Measurements from ENCODE around the gene FYB1.

- TF ChIP-seq CTCF (IDR thresholded peaks at IDR 0.05) (peak; percentile 85), MAX (CRISPR knock-in tag; IDR thresholded peaks at IDR 0.05) (no peak)
- TF ChIP-seq, protein P1, sequence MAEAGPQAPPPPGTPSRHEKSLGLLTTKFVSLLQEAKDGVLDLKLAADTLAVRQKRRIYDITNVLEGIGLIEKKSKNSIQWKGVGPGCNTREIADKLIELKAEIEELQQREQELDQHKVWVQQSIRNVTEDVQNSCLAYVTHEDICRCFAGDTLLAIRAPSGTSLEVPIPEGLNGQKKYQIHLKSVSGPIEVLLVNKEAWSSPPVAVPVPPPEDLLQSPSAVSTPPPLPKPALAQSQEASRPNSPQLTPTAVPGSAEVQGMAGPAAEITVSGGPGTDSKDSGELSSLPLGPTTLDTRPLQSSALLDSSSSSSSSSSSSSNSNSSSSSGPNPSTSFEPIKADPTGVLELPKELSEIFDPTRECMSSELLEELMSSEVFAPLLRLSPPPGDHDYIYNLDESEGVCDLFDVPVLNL (CRISPR knock-in tag; IDR thresholded peaks at IDR 0.05; ENCODE audit: borderline replicate concordance, low read depth) = no peak
Measured at GRCh38 chr5:39217365-39218281, 1.7 kb downstream of the FYB1 start.

Measured in WTC11 (cell line).